Fibroblast of villous mesenchyme (primary cell): ENCODE results near the gene BUD13. TPM values are rescaled to one million over a fixed set of nuclear protein-coding genes. Genes with fewer than 3 reads are reported as not detected.

ENCODE experiments used
- DNase-seq: peaks from one replicate; pipeline ENCODE4 v3.0.0-alpha.2; 2010; ENCODE audit warnings: low read depth
- H3K4me3 ChIP-seq: 2 replicates; pipeline ENCODE4 v1.5.1; 2011; ENCODE audit warnings: low read depth, mild to moderate bottlenecking, low read length
- CTCF ChIP-seq: IDR thresholded peaks from 2 replicates; pipeline ENCODE4 v1.5.1; 2012; ENCODE audit warnings: low read depth, mild to moderate bottlenecking, low read length; ENCODE audit not compliant: insufficient read depth
- total RNA-seq: library from RNA; depleted of rRNA; stranded (reverse); fragments of >200 nt; gene quantifications from 2 replicates; pipeline ENCODE4 v1.2.3, GENCODE V29; 2012

Gene BUD13
- total RNA-seq, 1 donor: 16.8 TPM

GRCh38 chr11:116721988-116722387, 50.8 kb downstream of the BUD13 start:
- H3K4me3 ChIP-seq: no peak overlapping the region
- no peak for TF ChIP-seq CTCF
- no peak for DNase-seq

GRCh38 chr11:116720895-116721294, 51.9 kb downstream of the BUD13 start:
- TF ChIP-seq CTCF: no peak
- no peak overlapping the region for H3K4me3 ChIP-seq
- no peak for DNase-seq

GRCh38 chr11:116718955-116719501, 53.8 kb downstream of the BUD13 start:
- no peak overlapping the region for H3K4me3 ChIP-seq
- TF ChIP-seq CTCF: no peak
- no peak for DNase-seq

GRCh38 chr11:116716621-116717020, 56.2 kb downstream of the BUD13 start:
- H3K4me3 ChIP-seq: no peak overlapping the region
- no peak for TF ChIP-seq CTCF
- DNase-seq: no peak

- no peak for DNase-seq
- TF ChIP-seq CTCF: no peak
- no peak overlapping the region for H3K4me3 ChIP-seq
These were observed 57.4 kb downstream of the BUD13 start for GRCh38 chr11:116715383-116715782.

- TF ChIP-seq CTCF: no peak
- no peak overlapping the region for H3K4me3 ChIP-seq
- no peak for DNase-seq
These were observed 57.9 kb downstream of the BUD13 start for GRCh38 chr11:116714902-116715301.

GRCh38 chr11:116712428-116712827, 60.4 kb downstream of the BUD13 start:
- no peak overlapping the region for H3K4me3 ChIP-seq
- TF ChIP-seq CTCF: no peak
- DNase-seq: no peak
